ENCODE measurements around the gene TRIP6.
"Not testable (repeated sequence)": the region's sequence is repeated elsewhere in the genome, so short reads cannot be mapped to it uniquely, and the experiment has no call there.

The TRIP6 gene

GRCh38 chr7:100919779-100920437 lies 52.7 kb downstream of the TRIP6 start:
- DNase-seq: not testable (repeated sequence)

- no peak for DNase-seq
Measured at GRCh38 chr7:100921039-100921438, 53.9 kb downstream of the TRIP6 start.
